Suppressor macrophage (primary cell): ENCODE measurements around the gene OR9K2.
"Not testable (repeated sequence)": the region's sequence is repeated elsewhere in the genome, so short reads cannot be mapped to it uniquely, and the experiment has no call there.

Source experiments
- DNase-seq, 4 experiments: peaks; one replicate each; pipeline ENCODE4 v3.0.0-alpha.2; 2020 to 2022
- total RNA-seq, 17 experiments: gene quantifications; one replicate each; lab custom pipeline; 2026; ENCODE audit warnings: mixed read lengths in 6 of 17, inconsistent platforms in 3 of 17; lab: John Stamatoyannopoulos, UW

OR9K2 gene
- 0 to 0.44 (median 0) reads per million in 17 experiments for total RNA-seq

- no peak for DNase-seq
These were observed at the start of gene OR9K2 for GRCh38 chr12:55126106-55126505. Gene OR9K2, plus strand, starts transcription at chr12:55126406. Its CDS starts 3,429 bp downstream, at chr12:55129835.

GRCh38 chr12:55092579-55092978, 33.6 kb upstream of the OR9K2 start:
- DNase-seq: no peak

- DNase-seq: no peak
These were observed 13.8 kb upstream of the OR9K2 start for GRCh38 chr12:55112378-55112875.

- no peak for DNase-seq
These were observed 10.1 kb upstream of the OR9K2 start for GRCh38 chr12:55116152-55116551.

- DNase-seq: no peak
These were observed 6.6 kb downstream of the OR9K2 start for GRCh38 chr12:55132816-55133215.

GRCh38 chr12:55142669-55143565, 16.7 kb downstream of the OR9K2 start:
- peak; percentile 61 to 78 (median 66) for DNase-seq

GRCh38 chr12:55143566-55143870, 17.3 kb downstream of the OR9K2 start:
- no peak for DNase-seq

- DNase-seq: not testable (repeated sequence)
These were observed 40.9 kb downstream of the OR9K2 start for GRCh38 chr12:55167010-55167640.

- DNase-seq: no peak
These were observed 45.2 kb downstream of the OR9K2 start for GRCh38 chr12:55171445-55171844.

- DNase-seq: not testable (repeated sequence)
These were observed 45.6 kb downstream of the OR9K2 start for GRCh38 chr12:55171846-55172245.

GRCh38 chr12:55172686-55173085, 46.5 kb downstream of the OR9K2 start:
- DNase-seq: no peak

GRCh38 chr12:55173456-55173855, 47.2 kb downstream of the OR9K2 start:
- DNase-seq: no peak
